Activated T-cell treated with anti-CD3 and anti-CD28 coated beads, Interleukin-2, amount 50 U/mL, for 48 hours (primary cell): ENCODE data around the gene ZNF555.

Experiments
- DNase-seq, 2 experiments: peaks; one replicate each; pipeline ENCODE4 v3.0.0-alpha.2; 2020

Gene ZNF555

DNA sequence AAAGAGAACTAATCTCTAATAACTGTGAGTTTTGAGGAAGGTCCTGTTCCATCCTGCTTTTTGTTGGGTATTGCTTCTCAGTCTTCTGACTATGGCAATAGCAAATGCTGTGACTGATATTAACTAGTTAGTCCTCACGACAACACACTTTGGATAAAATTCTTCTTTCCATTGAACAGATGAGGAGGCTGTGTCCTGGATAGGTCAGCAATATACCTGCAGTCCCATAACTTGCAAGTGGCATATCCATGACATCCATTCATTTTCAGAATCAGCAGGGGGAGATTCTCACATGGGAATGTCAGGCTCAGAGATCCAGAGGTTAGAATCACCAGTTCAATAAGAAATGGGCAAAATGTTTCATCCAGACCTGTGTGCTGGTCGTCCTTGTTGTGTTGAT lies 14.3 kb upstream of the ZNF555 start:
- no peak for DNase-seq

DNA sequence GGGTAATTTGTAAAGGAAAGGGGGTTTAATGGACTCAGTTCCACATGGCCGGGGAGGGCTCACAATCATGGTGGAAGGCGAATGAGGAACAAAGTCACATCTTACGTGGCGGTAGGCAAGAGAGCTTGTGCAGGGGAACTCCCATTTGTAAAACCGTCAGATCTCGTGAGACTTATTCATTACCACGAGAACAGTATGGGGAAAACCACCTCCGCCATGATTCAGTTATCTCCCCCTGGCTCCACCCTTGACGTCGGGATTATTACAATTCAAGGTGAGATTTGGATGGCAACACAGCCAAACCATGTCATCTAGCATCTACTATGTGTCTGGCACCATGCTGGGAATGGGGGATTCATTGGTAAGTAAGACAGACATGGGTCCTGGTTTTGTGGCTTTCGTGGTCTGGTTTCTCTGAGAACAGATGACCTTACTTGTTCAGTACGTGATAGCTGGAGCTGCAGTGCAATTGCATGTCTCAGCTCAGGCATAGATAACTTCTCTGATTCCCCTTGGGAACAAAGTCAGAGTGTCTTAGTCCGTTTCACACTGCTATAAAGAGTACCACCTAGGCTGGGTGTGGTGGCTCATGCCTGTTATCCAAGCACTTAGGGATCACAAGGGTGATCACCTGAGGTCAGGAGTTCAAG lies 13.3 kb upstream of the ZNF555 start:
- no peak for DNase-seq

DNA sequence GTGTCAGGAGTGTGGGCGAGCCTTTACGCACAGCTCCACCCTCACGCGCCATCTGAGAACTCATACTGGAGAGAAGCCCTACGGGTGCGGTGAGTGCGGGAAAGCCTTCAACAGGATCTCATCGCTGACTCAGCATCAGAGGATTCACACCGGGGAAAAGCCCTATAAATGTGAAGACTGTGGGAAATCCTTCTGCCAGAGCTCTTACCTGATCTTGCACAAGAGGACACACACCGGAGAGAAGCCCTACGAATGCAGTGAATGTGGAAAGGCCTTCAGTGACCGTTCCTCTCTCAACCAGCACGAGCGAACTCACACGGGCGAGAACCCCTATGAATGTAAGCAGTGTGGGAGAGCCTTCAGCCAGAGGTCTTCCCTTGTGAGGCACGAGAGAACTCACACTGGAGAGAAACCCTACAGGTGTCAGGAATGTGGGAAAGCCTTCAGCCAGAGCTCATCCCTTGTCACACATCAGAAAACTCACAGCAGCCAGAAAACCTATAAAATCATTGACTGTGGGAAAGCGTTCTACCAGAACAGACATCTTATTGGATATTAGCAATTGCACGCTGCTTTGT lies 6.9 kb upstream of the ZNF555 start:
- no peak for DNase-seq

DNA sequence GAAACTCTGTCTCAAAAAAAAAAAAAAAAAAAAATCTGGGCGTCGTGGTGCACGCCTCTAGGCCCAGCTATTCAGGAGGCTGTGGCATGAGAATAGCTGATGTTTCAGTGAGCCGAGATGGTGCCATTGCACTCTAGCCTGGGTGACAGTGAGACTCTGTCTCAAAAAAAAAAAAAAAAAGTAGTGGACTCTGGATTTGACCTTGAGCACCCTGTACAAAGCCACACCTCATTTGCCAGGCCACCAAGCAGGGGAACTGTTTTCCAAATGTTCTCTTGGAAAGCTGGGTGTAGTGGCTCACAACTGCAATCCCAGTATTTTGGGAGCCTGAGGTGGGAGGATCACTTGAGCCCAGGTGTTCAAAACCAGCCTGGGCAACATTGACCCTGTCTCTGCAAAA lies 3.8 kb upstream of the ZNF555 start:
- no peak for DNase-seq

DNA sequence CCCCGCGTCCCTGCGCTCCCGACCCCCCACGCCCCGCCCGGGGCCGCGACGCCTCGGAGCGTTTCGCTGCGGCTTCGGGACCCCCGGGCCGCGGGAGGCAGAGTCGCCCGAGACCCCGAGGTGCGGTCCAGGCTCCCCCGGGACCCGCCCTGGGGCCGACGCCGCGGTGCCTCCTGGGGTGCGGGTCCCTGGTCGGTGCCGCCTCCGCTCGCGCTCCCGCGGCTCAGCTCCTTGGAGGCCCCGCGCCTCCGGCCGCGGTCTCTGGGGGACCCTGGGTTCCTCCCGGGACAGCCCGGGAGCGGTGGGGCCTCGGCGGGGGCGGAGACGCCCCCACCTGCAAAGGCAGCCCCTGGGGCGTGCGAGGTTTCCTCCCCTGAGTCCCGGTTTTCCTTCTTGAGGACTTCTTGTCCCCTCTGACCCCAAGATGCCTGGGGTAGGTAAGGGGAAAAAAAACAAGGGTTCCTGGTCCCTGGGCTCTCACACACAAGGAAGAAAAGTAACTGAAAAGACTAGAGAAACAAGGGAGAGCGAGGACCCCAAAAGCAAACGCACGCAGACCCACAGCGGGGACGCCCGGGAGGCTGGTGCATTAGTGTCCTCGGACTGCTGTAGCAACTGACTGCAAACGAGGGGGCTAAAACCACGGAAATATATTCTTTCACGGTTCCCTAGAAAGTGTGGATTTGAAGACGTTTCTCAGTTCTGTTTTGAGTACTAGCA lies 740 bp downstream of the ZNF555 start:
- peak in 1 of 2 experiments; percentile 23 for DNase-seq

DNA sequence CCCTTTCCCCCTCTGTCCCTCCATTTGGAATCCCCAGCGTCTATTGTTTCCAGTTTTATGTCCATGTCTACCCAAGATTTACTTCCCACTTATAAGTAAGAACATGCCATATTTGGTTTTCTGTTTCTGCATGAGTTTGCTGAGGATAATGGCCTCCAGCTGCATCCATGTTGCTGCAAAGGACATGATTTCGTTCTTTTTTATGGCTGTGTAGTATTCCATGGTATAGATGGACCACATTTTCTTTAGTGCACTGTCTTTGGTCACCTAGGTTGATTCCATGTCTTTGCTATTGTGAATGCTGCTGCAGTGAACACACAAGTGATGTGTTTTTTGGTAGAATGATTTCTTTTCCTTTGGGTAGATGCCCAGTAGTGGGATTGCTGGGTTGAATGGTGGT lies 3.8 kb downstream of the ZNF555 start:
- no peak for DNase-seq

DNA sequence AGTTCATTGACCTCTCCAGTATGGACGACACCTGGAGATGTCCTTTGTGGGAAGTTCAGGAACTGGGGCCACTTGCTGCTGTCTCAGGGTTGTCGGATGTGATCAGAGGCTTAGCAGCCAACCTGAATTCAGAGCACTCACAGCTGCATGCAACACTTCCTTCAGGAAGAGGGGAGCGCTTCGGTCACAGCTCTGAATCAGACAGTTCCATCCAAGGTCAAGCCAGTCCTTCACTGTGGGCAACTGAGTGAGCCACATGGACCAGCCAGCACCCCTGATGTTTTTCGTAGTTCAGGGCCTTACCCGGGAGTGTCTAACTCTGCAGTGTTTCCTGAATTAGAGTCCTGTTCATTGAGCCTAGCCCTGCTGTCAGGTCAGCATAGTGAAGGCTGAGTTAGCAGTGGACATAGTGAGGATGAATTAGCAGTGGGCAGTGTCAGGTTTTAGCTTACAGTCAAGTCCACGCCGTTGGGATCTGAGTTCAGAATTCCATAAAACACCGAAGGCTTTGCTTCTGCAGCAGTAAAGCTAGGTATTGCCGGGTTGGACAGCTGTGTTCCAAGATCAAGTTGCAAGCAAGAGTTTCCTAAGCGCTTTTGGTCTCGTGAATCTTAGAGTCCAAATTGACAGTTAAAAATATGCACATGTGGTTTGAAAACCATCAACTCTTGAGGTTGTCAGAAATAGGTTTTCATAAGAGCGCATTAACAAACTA lies 5.1 kb downstream of the ZNF555 start:
- DNase-seq = no peak

DNA sequence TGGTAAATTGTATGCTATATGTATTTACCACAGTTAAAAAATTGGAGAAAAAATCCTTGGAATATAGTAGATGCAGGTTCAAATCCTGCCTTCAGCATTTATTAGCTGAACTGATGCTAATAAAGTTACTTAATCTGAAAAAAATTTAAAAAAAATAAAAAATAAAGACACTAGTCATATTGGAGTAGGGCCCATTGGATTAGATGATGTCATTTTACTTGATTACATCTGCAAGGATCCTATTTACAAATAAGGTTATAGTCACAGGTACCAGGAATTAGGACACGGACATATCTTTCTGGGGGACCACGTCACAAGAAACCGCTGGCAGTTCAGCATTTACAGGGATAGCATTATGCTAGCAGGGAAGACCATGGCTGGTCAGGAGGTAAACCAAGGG lies 6.2 kb downstream of the ZNF555 start:
- DNase-seq = no peak

DNA sequence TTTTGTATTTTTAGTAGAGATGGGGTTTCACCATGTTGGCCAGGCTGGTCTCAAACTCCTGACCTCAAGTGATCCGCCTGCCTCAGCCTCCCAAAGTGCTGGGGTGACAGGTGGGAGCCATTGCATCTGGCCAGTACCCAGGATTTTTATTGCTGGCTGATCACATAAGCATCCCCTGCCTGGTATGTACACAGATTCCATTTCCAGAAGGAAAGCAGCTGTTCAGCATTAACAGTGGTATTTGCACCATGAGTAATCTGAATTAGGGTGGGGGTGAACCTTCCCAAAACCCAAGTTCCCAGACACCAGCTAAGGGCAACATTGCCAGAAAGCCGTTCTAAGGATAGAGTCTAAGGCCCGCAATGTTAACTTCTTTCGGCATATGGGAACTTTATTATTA lies 7.3 kb downstream of the ZNF555 start:
- no peak for DNase-seq

DNA sequence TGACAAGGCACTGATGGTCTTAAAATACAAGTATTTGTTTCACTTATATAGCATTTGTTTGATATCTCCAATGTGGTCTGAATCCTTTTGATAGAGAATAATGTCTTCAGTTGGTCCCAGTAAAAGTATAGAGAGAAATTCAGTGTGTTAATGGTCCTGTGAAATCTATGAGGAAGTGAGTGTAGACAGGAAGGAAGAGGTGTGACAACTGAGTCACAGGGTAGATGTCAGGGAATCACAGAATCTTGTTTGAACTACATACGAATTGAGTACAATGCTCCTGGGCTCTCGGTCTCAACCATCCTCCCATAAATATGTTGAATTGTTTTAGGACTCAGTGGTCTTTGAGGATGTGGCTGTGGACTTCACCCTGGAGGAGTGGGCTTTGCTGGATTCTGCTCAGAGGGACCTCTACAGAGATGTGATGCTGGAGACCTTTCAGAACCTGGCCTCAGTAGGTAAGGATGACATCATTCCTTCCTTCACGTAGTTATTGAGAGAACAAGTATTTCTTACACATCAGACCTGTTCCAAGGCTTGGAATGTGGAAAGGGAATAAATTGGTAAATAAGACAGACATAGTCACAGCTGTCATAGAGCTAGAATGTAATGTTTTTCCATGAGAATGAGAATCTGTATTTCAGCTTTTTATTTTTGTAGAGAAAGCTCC lies 9.1 kb downstream of the ZNF555 start:
- no peak for DNase-seq

DNA sequence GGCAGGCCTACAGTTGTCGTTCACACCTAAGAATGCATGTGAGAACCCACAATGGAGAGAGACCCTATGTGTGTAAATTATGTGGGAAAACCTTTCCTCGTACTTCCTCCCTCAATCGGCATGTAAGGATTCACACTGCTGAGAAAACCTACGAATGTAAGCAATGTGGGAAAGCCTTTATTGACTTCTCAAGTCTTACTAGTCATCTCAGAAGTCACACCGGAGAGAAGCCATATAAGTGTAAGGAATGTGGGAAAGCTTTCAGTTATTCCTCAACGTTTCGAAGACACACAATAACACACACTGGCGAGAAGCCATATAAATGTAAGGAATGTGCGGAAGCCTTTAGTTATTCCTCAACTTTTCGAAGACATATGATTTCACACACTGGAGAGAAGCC lies 11.3 kb downstream of the ZNF555 start:
- no peak for DNase-seq

DNA sequence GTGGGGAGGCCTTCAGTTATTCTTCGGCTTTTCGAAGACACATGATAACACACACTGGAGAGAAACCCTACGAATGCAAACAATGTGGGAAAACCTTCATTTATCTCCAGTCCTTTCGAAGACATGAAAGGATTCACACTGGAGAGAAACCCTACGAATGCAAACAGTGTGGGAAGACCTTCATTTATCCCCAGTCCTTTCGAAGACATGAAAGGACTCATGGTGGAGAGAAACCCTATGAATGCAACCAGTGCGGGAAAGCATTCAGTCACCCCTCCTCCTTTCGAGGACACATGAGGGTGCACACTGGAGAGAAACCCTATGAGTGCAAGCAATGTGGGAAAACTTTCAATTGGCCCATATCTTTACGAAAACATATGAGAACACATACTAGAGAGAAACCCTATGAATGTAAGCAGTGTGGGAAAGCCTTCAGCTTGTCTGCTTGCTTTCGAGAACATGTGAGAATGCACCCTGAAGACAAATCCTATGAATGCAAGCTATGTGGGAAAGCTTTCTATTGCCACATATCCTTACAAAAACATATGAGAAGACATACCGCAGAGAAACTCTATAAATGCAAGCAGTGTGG lies 11.8 kb downstream of the ZNF555 start:
- no peak for DNase-seq

DNA sequence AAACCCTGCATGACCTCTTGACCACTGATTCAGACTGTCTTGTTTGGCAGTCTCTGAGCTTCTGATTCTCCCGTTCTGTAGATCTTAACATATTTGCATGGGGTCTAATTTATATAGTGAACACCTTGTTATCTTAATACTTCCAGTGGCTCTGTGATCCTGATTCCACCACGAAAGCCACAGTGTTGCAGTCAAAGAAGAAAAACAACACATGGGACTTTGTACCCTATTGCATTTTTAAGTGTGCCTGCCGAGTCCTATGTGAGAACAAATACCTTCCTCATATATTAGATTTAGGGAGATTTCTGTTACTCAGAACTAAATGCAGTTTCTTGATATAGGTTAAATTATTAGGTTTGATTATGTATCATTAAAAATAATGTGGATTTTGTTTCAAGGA lies 13.6 kb downstream of the ZNF555 start:
- DNase-seq = no peak

DNA sequence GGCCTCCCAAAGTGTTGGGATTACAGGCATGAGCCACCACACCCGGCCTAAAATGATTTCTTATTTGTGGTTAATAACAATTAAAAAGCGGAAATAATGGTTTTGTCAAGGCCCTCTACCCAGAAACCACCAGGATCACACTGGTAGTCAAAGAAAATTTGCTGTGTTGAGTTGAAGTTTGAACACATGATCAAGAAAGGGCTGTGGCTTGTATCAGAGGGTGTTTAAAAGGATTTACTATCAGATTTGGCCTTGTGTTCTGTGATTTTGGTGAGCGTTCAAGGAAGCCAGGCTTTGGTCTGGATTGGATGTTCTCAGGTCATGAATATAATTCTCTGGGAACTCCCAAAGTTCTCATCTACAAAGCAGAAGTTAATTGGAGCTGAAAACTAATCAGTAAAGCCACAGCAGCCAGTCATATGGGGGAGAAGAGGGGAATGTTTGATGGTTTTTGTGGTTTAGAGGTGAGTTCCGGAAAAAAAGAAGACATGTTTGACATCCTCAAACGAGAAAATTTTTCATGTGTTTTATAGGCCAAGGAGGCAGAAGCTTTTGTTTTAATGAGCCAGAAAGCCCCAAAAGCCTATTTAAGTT lies 15.3 kb downstream of the ZNF555 start:
- DNase-seq = no peak

DNA sequence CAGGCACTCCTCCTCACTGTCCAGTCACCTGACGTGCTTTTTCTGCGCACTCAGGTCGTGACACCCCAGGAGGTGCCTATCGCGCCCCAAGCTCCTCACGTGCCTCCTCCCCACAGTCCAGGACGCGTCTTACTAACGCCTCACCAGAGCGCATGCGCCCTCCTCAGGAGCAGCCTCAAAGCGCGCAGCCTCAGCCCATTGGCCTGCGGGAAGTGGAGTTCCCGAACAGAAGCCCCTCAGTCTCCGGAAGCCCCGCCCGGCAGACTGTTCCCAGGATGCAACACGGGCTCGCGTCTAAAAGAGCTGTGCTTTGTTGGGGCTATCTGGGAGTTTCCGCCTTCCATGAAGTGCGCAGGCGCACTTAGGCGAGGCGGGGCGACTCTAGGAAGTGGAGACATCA lies 17.6 kb downstream of the ZNF555 start:
- no peak for DNase-seq

DNA sequence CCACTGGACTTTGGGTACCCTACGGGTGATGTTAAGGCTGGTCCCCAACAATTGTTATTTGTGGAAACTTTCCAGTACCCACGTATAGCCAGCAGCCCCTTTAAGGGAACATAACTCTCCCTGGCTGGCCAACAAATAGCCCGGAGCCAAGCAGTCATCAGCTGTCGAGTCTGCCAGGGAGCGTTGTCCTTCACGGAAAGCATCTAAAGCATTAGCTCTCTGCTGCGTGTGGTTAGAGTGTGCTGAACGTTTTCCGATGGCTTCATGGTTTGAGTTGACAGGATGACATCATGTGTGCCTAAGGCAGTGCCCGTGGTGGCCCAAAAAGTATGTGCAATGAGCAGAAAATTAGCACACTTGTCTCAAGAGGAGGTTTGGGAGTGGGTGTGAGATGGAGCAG lies 22.5 kb downstream of the ZNF555 start:
- no peak for DNase-seq

DNA sequence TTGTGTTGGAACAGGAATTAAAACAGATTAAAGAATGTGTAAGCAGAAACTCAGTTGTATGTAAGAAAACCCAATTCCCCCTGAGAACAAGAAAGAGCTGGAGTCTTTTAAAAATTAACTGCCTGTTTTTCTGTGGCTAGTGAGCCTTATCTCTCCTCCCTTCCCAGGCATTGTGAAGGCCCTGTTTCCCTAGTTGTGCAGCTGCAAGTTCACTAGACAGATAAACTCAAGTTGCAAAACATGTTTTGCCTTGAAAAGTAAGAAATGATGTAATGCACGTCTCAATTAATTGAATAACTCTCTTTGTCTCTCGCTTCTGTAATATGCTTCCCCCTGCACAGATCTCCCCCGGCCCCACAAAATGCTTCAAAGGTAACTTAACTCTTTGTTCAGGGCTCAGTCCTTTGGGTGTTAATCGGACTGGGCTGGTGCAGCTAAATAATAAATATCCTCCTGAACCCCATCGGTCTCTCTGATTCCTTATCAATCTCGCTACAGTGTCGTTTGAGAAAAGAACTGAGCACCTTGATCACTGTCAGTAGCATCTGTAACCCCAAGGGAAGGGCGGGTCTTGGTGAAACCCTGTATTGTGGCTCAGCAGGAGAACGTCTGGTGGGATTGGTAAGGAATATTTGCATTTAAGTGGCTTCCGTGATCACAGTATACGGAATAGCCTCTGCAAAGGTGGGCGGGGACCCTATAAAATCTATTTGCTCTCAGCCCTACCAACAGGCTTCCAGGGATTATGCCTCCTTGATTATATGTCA lies 24.2 kb downstream of the ZNF555 start:
- no peak for DNase-seq

DNA sequence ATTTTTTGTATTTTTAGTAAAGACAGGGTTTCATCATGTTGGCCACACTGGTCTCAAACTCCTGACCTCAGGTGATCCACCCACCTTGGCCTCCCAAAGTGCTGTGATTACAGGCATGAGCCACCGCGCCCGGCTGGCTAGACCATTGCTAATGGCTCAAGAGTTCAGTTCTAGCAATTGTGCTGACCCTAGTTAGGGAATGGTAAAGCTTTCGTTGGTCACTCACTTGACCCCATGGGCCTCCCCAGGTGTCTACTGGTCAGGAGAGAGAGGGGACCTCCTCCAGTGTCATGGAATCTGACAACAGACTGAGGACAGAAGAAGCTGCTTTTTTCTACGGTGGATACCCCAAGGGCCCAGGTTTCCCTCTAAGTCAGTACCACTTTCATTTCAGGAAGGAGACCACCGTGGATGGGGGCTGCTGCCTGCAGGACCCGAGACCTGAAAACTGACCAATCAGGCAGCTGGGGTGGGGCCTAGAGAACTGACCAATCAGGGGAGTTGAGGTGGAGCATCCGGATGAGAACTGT lies 25.3 kb downstream of the ZNF555 start:
- no peak for DNase-seq

DNA sequence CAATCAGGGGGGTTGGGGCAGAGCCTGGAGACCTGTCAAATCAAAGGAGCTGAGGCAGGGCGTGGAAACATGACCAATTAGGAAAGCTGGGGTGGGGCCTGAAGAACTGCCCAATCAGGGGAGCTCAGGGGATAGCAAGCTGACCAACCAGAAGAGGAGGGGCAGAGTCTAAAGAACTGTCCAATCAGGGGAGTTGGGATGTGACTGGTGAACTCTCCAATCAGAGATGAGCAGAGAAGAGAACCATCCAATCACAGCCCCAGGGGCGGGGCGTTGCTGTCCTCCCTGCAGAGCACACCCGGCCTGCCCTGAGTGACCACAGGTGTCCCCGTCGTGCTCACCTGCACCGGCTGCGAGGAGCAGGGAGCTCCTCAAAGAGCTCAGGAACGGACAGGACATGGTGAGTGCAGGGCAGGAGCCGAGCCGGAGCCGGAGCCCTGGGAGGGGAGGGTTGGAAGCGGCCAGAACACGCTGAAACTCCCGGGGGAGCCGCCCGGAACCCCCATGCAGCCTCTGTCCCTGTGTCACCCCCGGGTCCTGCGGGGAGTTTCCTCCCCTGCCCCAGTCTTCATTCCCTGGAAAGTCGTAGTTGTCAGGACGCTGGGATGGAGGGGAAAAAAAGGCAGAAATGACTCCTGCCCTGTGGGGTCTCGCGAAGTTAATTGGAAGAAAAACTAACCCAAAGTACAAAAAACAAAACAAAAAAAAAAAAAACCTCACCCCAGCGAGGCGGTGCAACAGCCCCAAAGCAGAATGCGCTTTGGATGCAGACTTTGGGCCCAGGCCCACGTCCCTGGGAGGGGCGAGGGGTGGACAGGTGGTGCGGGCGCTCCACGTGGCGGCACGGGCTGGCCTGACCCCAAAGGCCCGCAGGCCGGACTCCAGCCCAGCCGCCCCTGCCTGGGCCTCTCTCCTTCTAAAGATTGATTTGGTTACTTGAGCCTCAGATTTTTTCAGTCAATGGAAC lies 26.0 kb downstream of the ZNF555 start, which contains the start of gene ZNF556:
TSS of gene ZNF556 (plus strand) at position 311 of the 967 bp plus-strand sequence. CDS start at position 398, 87 bp downstream.
- DNase-seq = peak; percentile 22 to 26

DNA sequence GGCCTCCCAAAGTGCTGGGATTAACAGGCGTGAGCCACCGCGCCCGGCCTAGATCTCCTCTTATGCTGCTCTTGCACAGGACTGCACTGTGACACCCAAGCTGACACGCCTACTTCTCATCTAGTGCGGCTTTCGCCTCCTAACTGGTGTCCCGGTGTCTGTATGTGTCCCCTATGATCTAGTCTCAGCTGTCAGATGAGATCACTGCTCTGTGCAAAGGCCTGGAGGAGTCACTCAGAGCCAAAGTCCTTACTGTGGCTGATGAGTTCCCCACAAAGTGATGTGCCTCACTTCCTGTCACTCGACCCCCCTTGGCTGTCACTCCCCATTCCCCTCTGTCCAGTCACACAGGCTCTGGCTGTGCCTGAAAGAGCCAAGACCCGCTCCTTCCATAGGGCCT lies 28.3 kb downstream of the ZNF555 start:
- DNase-seq = no peak
